HepG2 (cell line): ENCODE results near the gene ZNF627. TPM values are rescaled to one million over a fixed set of nuclear protein-coding genes. Genes with fewer than 3 reads are reported as not detected.

ENCODE experiments used
- ASH2L ChIP-seq: fragments of 300-600, 200-600 bp; sonication (generic); IDR thresholded peaks from 2 replicates; pipeline ENCODE4 v1.7.0; 2017; ENCODE audit warnings: low read depth, mild to moderate bottlenecking, moderate library complexity, mixed read lengths, low read length; ENCODE audit not compliant: insufficient read length
- ATF1 ChIP-seq: IDR thresholded peaks from 2 replicates; pipeline ENCODE4 v1.6.1; 2016; ENCODE audit warnings: mild to moderate bottlenecking, control low read depth
- CERS6 ChIP-seq: sonication (generic); formaldehyde crosslinking; IDR thresholded peaks from 2 replicates; pipeline ENCODE4 v1.5.0; 2020; ENCODE audit warnings: missing genetic modification reagents
- ETV5 ChIP-seq: IDR thresholded peaks from 2 replicates; pipeline ENCODE4 v1.6.1; 2018; ENCODE audit warnings: missing biosample characterization, missing genetic modification reagents, inconsistent platforms, borderline replicate concordance
- MAX ChIP-seq: IDR thresholded peaks from 2 replicates; pipeline ENCODE4 v1.6.1; 2012; ENCODE audit warnings: inconsistent platforms
- ONECUT2 ChIP-seq: sonication (generic); formaldehyde crosslinking; IDR thresholded peaks from 2 replicates; pipeline ENCODE4 v1.4.0; 2020; ENCODE audit warnings: missing genetic modification reagents
- PITX1 ChIP-seq: sonication (generic); formaldehyde crosslinking; IDR thresholded peaks from 2 replicates; pipeline ENCODE4 v1.5.1; 2020; ENCODE audit warnings: mild to moderate bottlenecking, missing genetic modification reagents
- RCOR2 ChIP-seq: IDR thresholded peaks from 2 replicates; pipeline ENCODE4 v1.6.1; 2016; ENCODE audit warnings: missing biosample characterization, missing genetic modification reagents
- TFDP1 ChIP-seq: IDR thresholded peaks from 2 replicates; pipeline ENCODE4 v1.6.1; 2016; ENCODE audit warnings: missing compliant biosample characterization, missing genetic modification reagents, borderline replicate concordance
- ZBED4 ChIP-seq: sonication (generic); formaldehyde crosslinking; IDR thresholded peaks from 2 replicates; pipeline ENCODE4 v1.4.0; 2020; ENCODE audit warnings: missing genetic modification reagents, borderline replicate concordance
- ZBTB7B ChIP-seq: sonication (generic); formaldehyde crosslinking; IDR thresholded peaks from 2 replicates; pipeline ENCODE4 v1.4.0; 2020; ENCODE audit warnings: missing genetic modification reagents
- ZFAT ChIP-seq: sonication (generic); formaldehyde crosslinking; conservative IDR thresholded peaks from 2 replicates; pipeline ENCODE4 v1.8.1; 2023; ENCODE audit warnings: missing genetic modification reagents, inconsistent platforms
- ZFP36 ChIP-seq: fragments of 150-350 bp; IDR thresholded peaks from 2 replicates; pipeline ENCODE4 v1.6.1; 2018; ENCODE audit warnings: borderline replicate concordance, low read length, low read depth; ENCODE audit not compliant: partially characterized antibody
- ZIK1 ChIP-seq: sonication (generic); formaldehyde crosslinking; IDR thresholded peaks from 2 replicates; pipeline ENCODE4 v1.5.0; 2020; ENCODE audit warnings: mild to moderate bottlenecking, low read depth, missing genetic modification reagents, borderline replicate concordance
- ZNF136 ChIP-seq: sonication (generic); formaldehyde crosslinking; IDR thresholded peaks from 2 replicates; pipeline ENCODE4 v1.8.1; 2022; ENCODE audit warnings: low read depth, mild to moderate bottlenecking, moderate library complexity, missing genetic modification reagents
- ZNF292 ChIP-seq: sonication (generic); formaldehyde crosslinking; IDR thresholded peaks from 2 replicates; pipeline ENCODE4 v1.8.1; 2022; ENCODE audit warnings: mild to moderate bottlenecking, low read depth, missing genetic modification reagents, borderline replicate concordance
- ZNF350 ChIP-seq: sonication (generic); formaldehyde crosslinking; IDR thresholded peaks from 2 replicates; pipeline ENCODE4 v1.4.0; 2020; ENCODE audit warnings: mild to moderate bottlenecking, low read depth, missing genetic modification reagents, borderline replicate concordance
- ZNF441 ChIP-seq: sonication (generic); formaldehyde crosslinking; IDR thresholded peaks from 2 replicates; pipeline ENCODE4 v1.7.0; 2021; ENCODE audit warnings: missing genetic modification reagents, borderline replicate concordance
- ZNF558 ChIP-seq: sonication (generic); formaldehyde crosslinking; IDR thresholded peaks from 2 replicates; pipeline ENCODE4 v1.9.0; 2022; ENCODE audit warnings: mild to moderate bottlenecking, missing genetic modification reagents, borderline replicate concordance
- ZNF772 ChIP-seq: sonication (generic); formaldehyde crosslinking; IDR thresholded peaks from 2 replicates; pipeline ENCODE4 v1.5.0; 2020; ENCODE audit warnings: mild to moderate bottlenecking, missing genetic modification reagents
- ZNF883 ChIP-seq: sonication (generic); formaldehyde crosslinking; IDR thresholded peaks from 2 replicates; pipeline ENCODE4 v1.5.1; 2020; ENCODE audit warnings: mild to moderate bottlenecking, missing genetic modification reagents; ENCODE audit errors: not compliant biosample characterization
- polyA plus RNA-seq, 8 experiments: library from polyadenylated mRNA; depleted of rRNA in 3 of 8; stranded (reverse) in 7 of 8; unstranded in 1 of 8; fragments of >200 nt; fragmentation: Illumina TruSeq in 4 of 8; extraction: Trizol in 4 of 8; gene quantifications; 2 replicates each; pipeline versions ENCODE4 v1.2.1 to v1.2.3, GENCODE V29; 2011 to 2016; ENCODE audit warnings: low read depth in 4 of 8, missing spikeins in 1 of 8, mixed read lengths in 1 of 8; ENCODE audit not compliant: insufficient read depth in 1 of 8
- total RNA-seq, 5 experiments: library from RNA; depleted of rRNA; stranded (reverse); fragments of >200 nt; fragmentation: Illumina TruSeq; extraction: Trizol; gene quantifications; 2 replicates each; pipeline ENCODE4 v1.2.3, GENCODE V29; 2016; ENCODE audit warnings: low read depth in 1 of 5

Gene ZNF627
- total and polyA plus RNA-seq, 2 of the 13 experiments (the other 11 are each of a cell fraction or from before 2014, with no cell fraction given) = 4.2 to 12.7 TPM

GRCh38 chr19:11558881-11559828 is 38.1 kb upstream of the ZNF627 start, which contains the start of gene ELOF1 (continued):
- TF ChIP-seq ETV5 (CRISPR knock-in tag) (peak; percentile 37; the same call in 1 of the 2 replicates), ATF1 (CRISPR knock-in tag) (no peak), RCOR2 (CRISPR knock-in tag) (no peak), ZNF292 (CRISPR knock-in tag) (peak; percentile 20; the same call in 1 of the 2 replicates), ZNF136 (CRISPR knock-in tag) (no peak), ASH2L (peak; percentile 74), ZFP36 (no peak), ZFAT (CRISPR knock-in tag) (no peak), TFDP1 (CRISPR knock-in tag) (no peak), PITX1 (CRISPR knock-in tag) (peak; percentile 41; the same call in 1 of the 2 replicates), ZIK1 (CRISPR knock-in tag) (no peak), ZNF350 (CRISPR knock-in tag) (peak; percentile 64), ZNF883 (CRISPR knock-in tag) (peak; percentile 7), ZNF772 (CRISPR knock-in tag) (peak; percentile 19; the same call in 1 of the 2 replicates), CERS6 (CRISPR knock-in tag) (no peak), ZBTB7B (CRISPR knock-in tag) (no peak), ONECUT2 (CRISPR knock-in tag) (no peak), ZNF441 (CRISPR knock-in tag) (peak; percentile 61; the same call in 1 of the 2 replicates), MAX (peak; percentile 34; the same call in 1 of the 2 replicates), ZNF558 (no peak), ZBED4 (no peak; the same call in 1 of the 2 replicates)
